ENCODE results near the gene GAGE12J. TPM values are rescaled to one million over a fixed set of nuclear protein-coding genes. Genes with fewer than 3 reads are reported as not detected.
"Not testable (repeated sequence)": the region's sequence is repeated elsewhere in the genome, so short reads cannot be mapped to it uniquely, and the experiment has no call there.

Gene GAGE12J
- total RNA-seq: not detected

- DNase-seq (ENCODE audit: low spot score): not testable (repeated sequence)
These were observed at the start of gene GAGE12J for GRCh38 chrX:49321737-49322136. GAGE12J (plus strand) TSS chrX:49322037; CDS start chrX:49323194, 1,157 bp downstream.

- no peak for DNase-seq (ENCODE audit: low spot score)
These were observed 49.4 kb upstream of the GAGE12J start for GRCh38 chrX:49272421-49272820.

- DNase-seq (ENCODE audit: low spot score): no peak
These were observed 48.6 kb upstream of the GAGE12J start for GRCh38 chrX:49273181-49273727.

- no peak for DNase-seq (ENCODE audit: low spot score)
These were observed 45.6 kb upstream of the GAGE12J start for GRCh38 chrX:49276207-49276606.

GRCh38 chrX:49276671-49277534 lies 44.9 kb upstream of the GAGE12J start:
- DNase-seq (ENCODE audit: low spot score): no peak

GRCh38 chrX:49277535-49277830 lies 44.4 kb upstream of the GAGE12J start:
- DNase-seq (ENCODE audit: low spot score): no peak

- no peak for DNase-seq (ENCODE audit: low spot score)
These were observed 43.8 kb upstream of the GAGE12J start for GRCh38 chrX:49278081-49278480.

- no peak for DNase-seq (ENCODE audit: low spot score)
These were observed 39.2 kb upstream of the GAGE12J start for GRCh38 chrX:49282647-49283011.

GRCh38 chrX:49284212-49284611 lies 37.6 kb upstream of the GAGE12J start:
- no peak for DNase-seq (ENCODE audit: low spot score)

- no peak for DNase-seq (ENCODE audit: low spot score)
These were observed 35.7 kb upstream of the GAGE12J start for GRCh38 chrX:49286136-49286535.

- no peak for DNase-seq (ENCODE audit: low spot score)
These were observed 35.3 kb upstream of the GAGE12J start for GRCh38 chrX:49286581-49286980.

GRCh38 chrX:49287665-49288064 lies 34.2 kb upstream of the GAGE12J start:
- DNase-seq (ENCODE audit: low spot score): no peak

GRCh38 chrX:49290215-49290614 lies 31.6 kb upstream of the GAGE12J start:
- no peak for DNase-seq (ENCODE audit: low spot score)

GRCh38 chrX:49291615-49292337 lies 30.1 kb upstream of the GAGE12J start:
- DNase-seq (ENCODE audit: low spot score): peak; percentile 48

- no peak for DNase-seq (ENCODE audit: low spot score)
These were observed 29.2 kb upstream of the GAGE12J start for GRCh38 chrX:49292400-49293362.

- DNase-seq (ENCODE audit: low spot score): not testable (repeated sequence)
These were observed 22.5 kb upstream of the GAGE12J start for GRCh38 chrX:49299293-49299692.

GRCh38 chrX:49300703-49301102 lies 21.1 kb upstream of the GAGE12J start:
- DNase-seq (ENCODE audit: low spot score): no peak

GRCh38 chrX:49303346-49303745 lies 18.5 kb upstream of the GAGE12J start, which contains the start of gene GAGE10:
GAGE10 (plus strand) TSS chrX:49303646; CDS start chrX:49304860, 1,214 bp downstream.
- DNase-seq (ENCODE audit: low spot score): no peak

GRCh38 chrX:49307775-49308174 lies 14.1 kb upstream of the GAGE12J start:
- DNase-seq (ENCODE audit: low spot score): not testable (repeated sequence)

GRCh38 chrX:49308604-49309269 lies 13.1 kb upstream of the GAGE12J start:
- no peak for DNase-seq (ENCODE audit: low spot score)

GRCh38 chrX:49309401-49309981 lies 12.3 kb upstream of the GAGE12J start:
- DNase-seq (ENCODE audit: low spot score): no peak
